ENCODE data around the gene KRT36.

DNA sequence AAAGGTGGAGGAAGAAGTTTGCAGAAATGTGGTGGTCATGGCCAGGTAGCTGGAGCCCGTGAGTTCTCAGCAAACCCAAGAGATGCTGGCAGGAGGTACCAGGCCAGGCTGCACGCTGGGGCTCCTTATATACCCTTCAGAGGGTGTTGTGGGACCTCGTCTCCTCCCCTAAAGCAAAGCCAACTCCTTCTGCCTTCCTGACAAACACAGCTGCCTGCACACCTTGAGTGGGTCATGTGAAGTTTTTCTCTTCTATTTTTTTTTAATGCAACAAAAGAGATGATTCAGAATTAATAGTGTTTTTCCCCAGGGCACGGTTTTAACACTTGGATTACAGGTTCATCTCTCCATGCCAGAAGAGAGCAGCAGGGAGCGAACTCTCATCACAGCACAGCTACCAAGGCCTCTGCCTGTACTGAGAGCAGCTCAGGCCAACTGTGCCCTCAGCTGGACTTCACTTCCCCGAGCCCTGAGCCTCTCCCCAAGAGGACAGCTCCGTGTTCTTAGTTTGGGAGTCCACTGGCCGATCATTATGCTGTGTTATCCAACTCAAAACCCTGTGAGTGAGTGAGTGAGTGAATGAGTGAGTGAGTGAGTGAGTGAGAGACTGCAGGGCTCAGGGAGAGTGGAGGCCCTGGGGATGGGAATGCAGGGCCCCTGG lies 29.2 kb upstream of the KRT36 start, which contains the start of gene KRT15:
- TF ChIP-seq CTCF (IDR thresholded peaks at IDR 0.05), result no peak
- no peak for TF ChIP-seq POLR2A (IDR thresholded peaks at IDR 0.05)
